ENCODE data around the gene HSBP1L1. TPM values are rescaled to one million over a fixed set of nuclear protein-coding genes. Genes with fewer than 3 reads are reported as not detected.
A peak's percentile ranks its signal among the peaks of the same experiment; 100 is the strongest.

HSBP1L1 gene
- total RNA-seq, result 10 to 100 TPM; 16.8 to 35.1 (median 23.7) TPM
- long read RNA-seq, partial matches to known transcripts, result 0 of 2 reads
- long read RNA-seq, other reads (novel, unspliced or antisense), result 0 of 2 reads

- TF ChIP-seq POLR2A (IDR thresholded peaks at IDR 0.05) (peak; percentile 56), CTCF (IDR thresholded peaks at IDR 0.05) (peak; percentile 29 to 56 (median 42))
- peaks cover 0 to 14% (median 0%) of the 10 kb centered on the region in 4 donors for H3K36me3 ChIP-seq
- 0% methylated on average over 2 of the region's 73 CpGs for WGBS (ENCODE audit: insufficient coverage, low coverage, low lambda C conversion rate, missing lambda C conversion rate)
- no peaks in the 10 kb centered on the region for H3K9me3 ChIP-seq
- H3K4me1 ChIP-seq, result peaks cover 0 to 10% (median 3%) of the 10 kb centered on the region in 4 donors
- H3K4me3 ChIP-seq, result peak within 1 kb of the TSS; percentile 58 to 74 (median 61)
- peak; percentile 90 to 98 (median 96) for ATAC-seq
- H3K27me3 ChIP-seq, result no peaks in the 10 kb centered on the region
- peak within 1 kb of the TSS; percentile 70 to 76 (median 75) for H3K27ac ChIP-seq
- intact Hi-C loops (cut with DNase I), result no loop called here
- DNase-seq, result peak; percentile 86 to 87 (median 86)
Measured at GRCh38 chr18:79964330-79965118, at the start of gene HSBP1L1. HSBP1L1 (plus strand) TSS chr18:79964643; CDS start chr18:79964736, 93 bp downstream.

- intact Hi-C loops (cut with DNase I), result loop anchor here in 1 of 2 donors (10.0 kb wide), 1 partner anchor 119 kb away; the partner anchor contains the start of gene RBFA
- no peaks in the 10 kb centered on the region for H3K27me3 ChIP-seq
- TF ChIP-seq POLR2A (IDR thresholded peaks at IDR 0.05), result no peak
- no peak for TF ChIP-seq CTCF (IDR thresholded peaks at IDR 0.05)
- no peaks in the 10 kb centered on the region for H3K4me1 ChIP-seq
- 87% methylated on average over 15 of the region's 50 CpGs for WGBS (ENCODE audit: insufficient coverage, low coverage, low lambda C conversion rate, missing lambda C conversion rate)
- no peak for DNase-seq
- no peak overlapping the region for H3K4me3 ChIP-seq
- peak in 2 of 4 donors; percentile 5 to 23 for ATAC-seq
- H3K9me3 ChIP-seq, result no peaks in the 10 kb centered on the region
- no peak overlapping the region for H3K27ac ChIP-seq
- H3K36me3 ChIP-seq, result peaks cover 0 to 37% (median 15%) of the 10 kb centered on the region in 4 donors
Measured at GRCh38 chr18:79915161-79916127, 49.0 kb upstream of the HSBP1L1 start.

GRCh38 chr18:79916128-79916494 is 48.3 kb upstream of the HSBP1L1 start:
- DNase-seq (no peak), ATAC-seq (no peak)
- 36% methylated on average over 7 of the region's 26 CpGs for WGBS (ENCODE audit: insufficient coverage, low coverage, low lambda C conversion rate, missing lambda C conversion rate)
- no peaks in the 10 kb centered on the region for H3K9me3 ChIP-seq
- H3K4me1 ChIP-seq, result no peaks in the 10 kb centered on the region
- intact Hi-C loops (cut with DNase I), result loop anchor here in 1 of 2 donors (10.0 kb wide), 1 partner anchor 119 kb away; the partner anchor contains the start of gene RBFA
- H3K4me3 ChIP-seq, result no peak overlapping the region
- TF ChIP-seq POLR2A (IDR thresholded peaks at IDR 0.05) (no peak), CTCF (IDR thresholded peaks at IDR 0.05) (no peak)
- H3K27me3 ChIP-seq, result no peaks in the 10 kb centered on the region
- no peak overlapping the region for H3K27ac ChIP-seq
- H3K36me3 ChIP-seq, result peaks cover 0 to 37% (median 15%) of the 10 kb centered on the region in 4 donors

- Histone ChIP-seq H3K4me1 (no peaks in the 10 kb centered on the region), H3K9me3 (no peaks in the 10 kb centered on the region), H3K27ac (no peak overlapping the region), H3K27me3 (no peaks in the 10 kb centered on the region), H3K4me3 (no peak overlapping the region), H3K36me3 (peaks cover 0 to 37% (median 15%) of the 10 kb centered on the region in 4 donors)
- ATAC-seq (no peak), DNase-seq (no peak)
- TF ChIP-seq POLR2A (IDR thresholded peaks at IDR 0.05) (no peak), CTCF (IDR thresholded peaks at IDR 0.05) (no peak)
- intact Hi-C loops (cut with DNase I), result loop anchor here in 1 of 2 donors (10.0 kb wide), 1 partner anchor 118 kb away; the partner anchor contains the start of gene RBFA
- WGBS (ENCODE audit: insufficient coverage, low coverage, low lambda C conversion rate, missing lambda C conversion rate), result 93% methylated on average over 3 of the region's 24 CpGs
Measured at GRCh38 chr18:79916546-79917168, 47.8 kb upstream of the HSBP1L1 start.

All from right lobe of liver (tissue), 6 donors.